Measurements from ENCODE around the gene EAPP.

GRCh38 chr14:34583525-34583924 lies 44.0 kb upstream of the EAPP start:
- TF ChIP-seq POLR2A (IDR thresholded peaks at IDR 0.05), result no peak
- TF ChIP-seq CTCF (IDR thresholded peaks at IDR 0.05), result no peak
